Upper lobe of left lung (tissue), 4 donors: ENCODE data around the gene HMMR.

ENCODE experiments used
- POLR2A ChIP-seq, 4 donors: fragments of 450-650 bp; IDR thresholded peaks; one replicate each; pipeline ENCODE4 v1.5.1; 2016 to 2017; ENCODE audit warnings: antibody characterized with exemption in 4 of 4, mild to moderate bottlenecking in 2 of 4
- POLR2AphosphoS5 ChIP-seq, 2 donors: sonication (generic); formaldehyde crosslinking; IDR thresholded peaks; one replicate each; pipeline ENCODE4 v1.5.1; 2017; ENCODE audit warnings: antibody characterized with exemption in 2 of 2
- TF ChIP-seq, protein P1 (sequence below), 6 experiments: fragments of 450-650 bp in 4 of 6; fragments of 200-600 bp in 2 of 6; sonication (generic) in 2 of 6; IDR thresholded peaks; one replicate each; pipeline ENCODE4 v1.5.1; 2016 to 2019; ENCODE audit warnings: antibody characterized with exemption in 6 of 6

- TF ChIP-seq POLR2A (IDR thresholded peaks at IDR 0.05) = no peak
- TF ChIP-seq POLR2AphosphoS5 (IDR thresholded peaks at IDR 0.05) = no peak
- TF ChIP-seq, protein P1, sequence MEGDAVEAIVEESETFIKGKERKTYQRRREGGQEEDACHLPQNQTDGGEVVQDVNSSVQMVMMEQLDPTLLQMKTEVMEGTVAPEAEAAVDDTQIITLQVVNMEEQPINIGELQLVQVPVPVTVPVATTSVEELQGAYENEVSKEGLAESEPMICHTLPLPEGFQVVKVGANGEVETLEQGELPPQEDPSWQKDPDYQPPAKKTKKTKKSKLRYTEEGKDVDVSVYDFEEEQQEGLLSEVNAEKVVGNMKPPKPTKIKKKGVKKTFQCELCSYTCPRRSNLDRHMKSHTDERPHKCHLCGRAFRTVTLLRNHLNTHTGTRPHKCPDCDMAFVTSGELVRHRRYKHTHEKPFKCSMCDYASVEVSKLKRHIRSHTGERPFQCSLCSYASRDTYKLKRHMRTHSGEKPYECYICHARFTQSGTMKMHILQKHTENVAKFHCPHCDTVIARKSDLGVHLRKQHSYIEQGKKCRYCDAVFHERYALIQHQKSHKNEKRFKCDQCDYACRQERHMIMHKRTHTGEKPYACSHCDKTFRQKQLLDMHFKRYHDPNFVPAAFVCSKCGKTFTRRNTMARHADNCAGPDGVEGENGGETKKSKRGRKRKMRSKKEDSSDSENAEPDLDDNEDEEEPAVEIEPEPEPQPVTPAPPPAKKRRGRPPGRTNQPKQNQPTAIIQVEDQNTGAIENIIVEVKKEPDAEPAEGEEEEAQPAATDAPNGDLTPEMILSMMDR (IDR thresholded peaks at IDR 0.05) = peak in 2 of 6 experiments; percentile 30 to 42
Observed at GRCh38 chr5:163473635-163474243, 13.3 kb downstream of the HMMR start.
